Transverse colon (tissue), 3 donors: ENCODE results near the gene KCTD1.

Experiments
- EP300 ChIP-seq: sonication (generic); formaldehyde crosslinking; IDR thresholded peaks from one replicate; pipeline ENCODE4 v1.6.1; 2017; ENCODE audit warnings: antibody characterized with exemption, low read depth
- POLR2A ChIP-seq: fragments of 450-650 bp; IDR thresholded peaks from one replicate; pipeline ENCODE4 v1.6.1; 2016; ENCODE audit warnings: antibody characterized with exemption, mild to moderate bottlenecking, moderate library complexity
- TF ChIP-seq, protein P1 (sequence below), 5 experiments: fragments of 200-600 bp in 3 of 5; fragments of 450-650 bp in 2 of 5; sonication (generic) in 3 of 5; IDR thresholded peaks; 1 replicate in 2 of 5; 2 replicates in 3 of 5; pipeline ENCODE4 v1.5.1; 2016 to 2017; ENCODE audit warnings: antibody characterized with exemption in 5 of 5, inconsistent platforms in 3 of 5, mild to moderate bottlenecking in 2 of 5, moderate library complexity in 1 of 5

DNA sequence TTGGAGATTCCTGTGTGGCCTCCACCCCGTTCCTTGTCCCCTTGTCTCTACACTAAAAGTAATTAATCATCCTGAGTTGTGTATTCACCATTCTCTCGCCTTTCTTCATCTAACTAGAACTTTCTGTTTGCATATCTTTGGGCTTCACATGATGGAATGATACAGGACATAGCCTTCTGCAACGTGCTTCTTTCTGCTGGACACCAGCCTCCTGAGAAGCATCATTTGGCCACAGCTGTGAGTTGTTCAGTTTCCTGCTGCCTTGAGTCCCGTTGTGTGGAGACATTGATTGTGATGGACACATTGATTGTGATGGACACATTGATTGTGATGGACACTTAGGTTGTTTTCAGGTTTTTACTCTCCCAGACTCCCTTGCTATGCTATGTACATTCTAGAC, 139.3 kb downstream of the KCTD1 start:
- TF ChIP-seq, protein P1, sequence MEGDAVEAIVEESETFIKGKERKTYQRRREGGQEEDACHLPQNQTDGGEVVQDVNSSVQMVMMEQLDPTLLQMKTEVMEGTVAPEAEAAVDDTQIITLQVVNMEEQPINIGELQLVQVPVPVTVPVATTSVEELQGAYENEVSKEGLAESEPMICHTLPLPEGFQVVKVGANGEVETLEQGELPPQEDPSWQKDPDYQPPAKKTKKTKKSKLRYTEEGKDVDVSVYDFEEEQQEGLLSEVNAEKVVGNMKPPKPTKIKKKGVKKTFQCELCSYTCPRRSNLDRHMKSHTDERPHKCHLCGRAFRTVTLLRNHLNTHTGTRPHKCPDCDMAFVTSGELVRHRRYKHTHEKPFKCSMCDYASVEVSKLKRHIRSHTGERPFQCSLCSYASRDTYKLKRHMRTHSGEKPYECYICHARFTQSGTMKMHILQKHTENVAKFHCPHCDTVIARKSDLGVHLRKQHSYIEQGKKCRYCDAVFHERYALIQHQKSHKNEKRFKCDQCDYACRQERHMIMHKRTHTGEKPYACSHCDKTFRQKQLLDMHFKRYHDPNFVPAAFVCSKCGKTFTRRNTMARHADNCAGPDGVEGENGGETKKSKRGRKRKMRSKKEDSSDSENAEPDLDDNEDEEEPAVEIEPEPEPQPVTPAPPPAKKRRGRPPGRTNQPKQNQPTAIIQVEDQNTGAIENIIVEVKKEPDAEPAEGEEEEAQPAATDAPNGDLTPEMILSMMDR (IDR thresholded peaks at IDR 0.05), result no peak
- no peak for TF ChIP-seq POLR2A
- no peak for TF ChIP-seq EP300
